Chondrocyte (in vitro differentiated cells): Measurements from ENCODE around the gene POLL. TPM values are rescaled to one million over a fixed set of nuclear protein-coding genes. Genes with fewer than 3 reads are reported as not detected.

Experiments
- DNase-seq: peaks from one replicate; pipeline ENCODE4 v3.0.0; 2021; ENCODE audit warnings: mixed read lengths, low spot score
- H3K27ac Mint-ChIP-seq: one replicate; pipeline ENCODE4 v1.8.0; 2021; ENCODE audit warnings: mild to moderate bottlenecking, moderate library complexity, mixed read lengths; ENCODE audit not compliant: unreplicated experiment
- H3K27me3 Mint-ChIP-seq: 2 replicates; pipeline ENCODE4 v1.8.0; 2021; ENCODE audit warnings: low read depth, mixed read lengths
- H3K36me3 Mint-ChIP-seq: 2 replicates; pipeline ENCODE4 v1.8.0; 2021; ENCODE audit warnings: low read depth, mixed read lengths
- H3K4me1 Mint-ChIP-seq: 2 replicates; pipeline ENCODE4 v1.8.0; 2021; ENCODE audit warnings: low read depth, mild to moderate bottlenecking, mixed read lengths
- H3K4me3 Mint-ChIP-seq: one replicate; pipeline ENCODE4 v1.8.0; 2021; ENCODE audit warnings: mild to moderate bottlenecking, moderate library complexity, mixed read lengths; ENCODE audit not compliant: unreplicated experiment
- H3K9me3 Mint-ChIP-seq: 2 replicates; pipeline ENCODE4 v1.8.0; 2021; ENCODE audit warnings: low read depth, mixed read lengths
- total RNA-seq: library from RNA; stranded (reverse); gene quantifications from 3 replicates; pipeline ENCODE4 v1.2.1, GENCODE V29; 2021
- TF ChIP-seq, protein P1 (sequence below): fragments of 200-600 bp; sonication (generic); IDR thresholded peaks from 2 replicates; pipeline ENCODE4 v1.5.0; 2021; ENCODE audit warnings: antibody characterized with exemption, mild to moderate bottlenecking, moderate library complexity

The POLL gene
- total RNA-seq, 1 donor from 2014 or later: 21.2 TPM

DNA sequence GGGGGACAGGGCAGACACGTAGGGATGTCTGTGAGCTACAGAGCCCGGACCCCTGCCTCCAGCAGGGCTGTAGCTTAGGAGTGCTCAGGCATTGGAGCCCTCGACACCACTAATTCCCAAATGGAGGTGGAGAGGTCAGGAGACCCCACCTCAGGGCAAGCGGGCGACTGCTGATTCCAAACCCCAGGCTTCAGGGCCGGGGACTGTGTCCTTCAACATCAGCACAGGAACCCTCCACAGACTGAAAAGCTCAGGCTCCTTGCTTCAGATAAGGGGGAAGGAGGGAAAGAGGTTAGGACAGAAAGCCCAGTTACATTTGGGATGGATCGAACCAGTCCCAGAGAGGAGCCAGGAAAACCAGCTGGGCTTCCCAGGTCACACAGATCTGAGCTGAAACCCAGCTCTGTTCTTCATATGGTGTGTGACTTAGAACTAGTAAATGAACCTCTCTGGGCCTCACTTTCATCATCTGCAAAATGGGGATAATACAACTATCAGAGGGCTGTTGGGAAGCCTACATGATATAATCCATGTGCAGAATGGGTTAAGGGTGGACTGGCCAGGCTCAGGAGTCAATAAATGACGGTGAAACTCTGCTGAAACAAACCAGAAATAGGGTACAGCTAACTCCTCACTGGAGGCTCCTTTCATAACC, 16.7 kb downstream of the POLL start:
- Mint-ChIP-seq H3K4me1 (peaks cover 16% of the 10 kb centered on the region), H3K9me3 (peaks cover 3% of the 10 kb centered on the region), H3K27me3 (peaks cover 11% of the 10 kb centered on the region), H3K27ac (no peak overlapping the region), H3K4me3 (peak overlapping the region; percentile 73), H3K36me3 (no peaks in the 10 kb centered on the region)
- DNase-seq: no peak
- TF ChIP-seq, protein P1, sequence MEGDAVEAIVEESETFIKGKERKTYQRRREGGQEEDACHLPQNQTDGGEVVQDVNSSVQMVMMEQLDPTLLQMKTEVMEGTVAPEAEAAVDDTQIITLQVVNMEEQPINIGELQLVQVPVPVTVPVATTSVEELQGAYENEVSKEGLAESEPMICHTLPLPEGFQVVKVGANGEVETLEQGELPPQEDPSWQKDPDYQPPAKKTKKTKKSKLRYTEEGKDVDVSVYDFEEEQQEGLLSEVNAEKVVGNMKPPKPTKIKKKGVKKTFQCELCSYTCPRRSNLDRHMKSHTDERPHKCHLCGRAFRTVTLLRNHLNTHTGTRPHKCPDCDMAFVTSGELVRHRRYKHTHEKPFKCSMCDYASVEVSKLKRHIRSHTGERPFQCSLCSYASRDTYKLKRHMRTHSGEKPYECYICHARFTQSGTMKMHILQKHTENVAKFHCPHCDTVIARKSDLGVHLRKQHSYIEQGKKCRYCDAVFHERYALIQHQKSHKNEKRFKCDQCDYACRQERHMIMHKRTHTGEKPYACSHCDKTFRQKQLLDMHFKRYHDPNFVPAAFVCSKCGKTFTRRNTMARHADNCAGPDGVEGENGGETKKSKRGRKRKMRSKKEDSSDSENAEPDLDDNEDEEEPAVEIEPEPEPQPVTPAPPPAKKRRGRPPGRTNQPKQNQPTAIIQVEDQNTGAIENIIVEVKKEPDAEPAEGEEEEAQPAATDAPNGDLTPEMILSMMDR: no peak

DNA sequence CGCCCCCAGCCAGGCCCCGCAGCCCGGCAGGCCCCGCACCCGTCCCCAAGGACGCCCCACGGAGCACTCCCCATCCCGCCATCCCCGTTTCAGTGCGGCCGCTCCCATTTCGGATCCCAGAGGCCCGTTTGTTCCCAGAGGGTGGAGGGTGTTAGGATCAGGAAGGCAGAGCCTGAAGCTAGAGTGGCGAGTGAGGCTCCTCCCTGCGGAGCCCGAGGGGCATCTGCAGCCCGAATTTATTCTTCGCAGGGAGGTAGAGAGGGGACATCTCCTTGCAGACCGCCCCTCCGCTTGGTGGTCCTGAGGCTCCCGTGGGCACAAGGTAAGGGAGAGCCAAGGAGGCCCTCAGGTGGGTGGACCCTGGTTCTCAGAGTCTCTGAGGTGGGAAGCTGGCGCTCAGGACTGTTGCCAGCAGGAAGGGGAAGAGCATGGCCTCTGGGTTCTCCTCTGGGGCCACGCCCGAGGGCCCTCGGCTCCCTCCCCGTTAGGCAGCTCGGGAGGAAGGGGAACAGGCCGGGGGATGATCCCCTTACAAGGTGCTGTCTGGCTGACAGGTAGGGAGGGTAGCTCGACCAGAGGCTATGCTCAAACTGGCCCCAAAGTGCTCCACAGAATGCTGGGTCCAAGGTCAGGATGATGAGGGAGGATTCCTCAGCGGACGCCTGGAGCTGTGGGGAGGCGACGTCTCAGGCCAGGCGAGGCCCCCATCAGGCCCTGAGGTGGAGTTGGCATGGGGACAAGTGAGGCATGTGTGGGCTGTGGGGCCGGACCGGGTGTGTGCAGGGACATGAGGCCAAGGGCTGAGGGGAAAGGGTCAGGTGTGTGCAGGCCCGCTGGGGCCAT, 17.4 kb downstream of the POLL start:
- Mint-ChIP-seq H3K4me1 (peaks cover 18% of the 10 kb centered on the region), H3K9me3 (peaks cover 3% of the 10 kb centered on the region), H3K27ac (no peak overlapping the region), H3K36me3 (no peaks in the 10 kb centered on the region), H3K27me3 (peaks cover 15% of the 10 kb centered on the region), H3K4me3 (peak overlapping the region; percentile 73)
- DNase-seq: no peak
- TF ChIP-seq, protein P1: no peak

DNA sequence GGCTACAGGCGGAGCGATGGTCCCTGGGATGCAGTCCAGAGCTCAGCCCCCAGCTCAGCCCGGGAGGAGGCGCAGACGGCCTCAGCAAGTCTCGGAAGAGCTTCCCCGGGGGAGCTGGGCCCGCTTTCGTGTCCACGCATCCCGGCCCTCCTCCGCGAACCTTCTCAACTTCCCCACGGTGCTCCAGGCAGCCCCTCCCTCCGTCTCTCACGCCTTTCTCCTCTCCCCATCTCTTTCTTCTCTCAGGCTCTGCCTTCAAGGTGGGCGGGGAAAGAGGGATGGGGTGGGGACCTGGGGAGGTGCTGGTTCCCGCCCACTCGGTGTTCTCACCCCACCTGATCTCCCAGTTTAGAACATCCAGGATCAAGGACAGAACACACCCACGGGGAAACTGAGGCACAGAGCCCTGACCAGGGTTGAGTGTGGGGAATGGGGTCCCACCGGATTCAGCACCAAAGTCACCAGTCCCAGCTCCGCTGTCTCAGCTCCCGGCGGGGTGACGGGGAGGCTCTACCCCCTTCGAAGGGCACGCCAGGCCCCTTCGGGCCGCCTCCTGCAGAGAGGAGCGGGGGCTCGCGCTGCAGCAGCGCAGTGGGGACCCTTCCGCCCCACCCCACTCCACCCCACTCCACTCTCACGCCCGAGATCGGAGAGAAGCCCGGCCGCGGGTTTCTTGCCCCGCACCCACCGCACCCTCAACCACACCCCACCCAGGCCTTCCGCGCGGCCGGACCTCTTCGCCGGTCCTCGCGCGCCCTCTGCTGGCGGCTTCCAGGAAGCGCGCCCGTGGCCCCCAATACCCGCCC, 18.2 kb downstream of the POLL start:
- Mint-ChIP-seq H3K27ac (no peak overlapping the region), H3K4me1 (peaks cover 18% of the 10 kb centered on the region), H3K4me3 (peak overlapping the region; percentile 73), H3K36me3 (no peaks in the 10 kb centered on the region), H3K27me3 (peaks cover 20% of the 10 kb centered on the region), H3K9me3 (peaks cover 3% of the 10 kb centered on the region)
- DNase-seq: peak; percentile 78
- TF ChIP-seq, protein P1: peak; percentile 99

DNA sequence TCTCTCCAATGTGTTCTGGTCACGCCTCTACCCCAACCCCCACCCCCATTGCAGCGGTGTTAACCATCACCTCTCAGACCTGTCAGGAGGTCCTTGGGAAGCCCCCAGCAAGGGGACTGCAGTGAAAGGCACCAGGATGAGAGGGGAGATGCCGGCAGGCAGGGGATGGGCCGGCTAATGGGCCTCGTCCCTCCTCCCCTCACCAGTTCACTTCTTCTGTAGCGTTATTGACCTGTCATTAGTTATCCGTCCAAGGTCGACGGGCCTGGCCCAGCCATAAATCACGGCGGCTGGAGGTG, 18.8 kb downstream of the POLL start:
- Mint-ChIP-seq H3K27ac (no peak overlapping the region), H3K27me3 (peaks cover 20% of the 10 kb centered on the region), H3K4me1 (peaks cover 18% of the 10 kb centered on the region)

More for the DNA sequence above, 18.8 kb downstream of the POLL start:
- TF ChIP-seq, protein P1: no peak
- H3K4me3 Mint-ChIP-seq: peak overlapping the region; percentile 73
- H3K9me3 Mint-ChIP-seq: peaks cover 3% of the 10 kb centered on the region
- no peaks in the 10 kb centered on the region for H3K36me3 Mint-ChIP-seq
- peak; percentile 76 for DNase-seq
